Neural cell (in vitro differentiated cells): ENCODE measurements around the gene ITPR2. TPM values are rescaled to one million over a fixed set of nuclear protein-coding genes. Genes with fewer than 3 reads are reported as not detected.
"Not testable (repeated sequence)": the region's sequence is repeated elsewhere in the genome, so short reads cannot be mapped to it uniquely, and the experiment has no call there.

Experiments
- H2AFZ ChIP-seq: fragments of 200-600, 300-800 bp; sonication (generic), shearing (Covaris generic); 2 replicates; pipeline ENCODE4 v1.6.0; 2014; ENCODE audit warnings: low read depth, mild to moderate bottlenecking, antibody characterized with exemption, low read length, moderate library complexity
- H3F3A ChIP-seq: fragments of 200-600 bp; shearing (Covaris generic); 2 replicates; pipeline ENCODE4 v1.6.1; 2016; ENCODE audit warnings: mild to moderate bottlenecking, moderate library complexity, mixed read lengths, antibody characterized with exemption, low read length; ENCODE audit not compliant: insufficient read depth, poor library complexity, severe bottlenecking
- H3K27ac ChIP-seq: fragments of 200-600, 300-800 bp; sonication (generic), shearing (Covaris generic); 2 replicates; pipeline ENCODE4 v1.5.1; 2014; ENCODE audit warnings: mild to moderate bottlenecking, low read length, moderate library complexity
- H3K27me3 ChIP-seq: fragments of 300-800, 200-600 bp; sonication (generic), shearing (Covaris generic); 2 replicates; pipeline ENCODE4 v1.6.0; 2014; ENCODE audit warnings: mild to moderate bottlenecking, low read depth, low read length, moderate library complexity; ENCODE audit not compliant: insufficient read depth
- H3K36me3 ChIP-seq: fragments of 300-800, 200-600 bp; sonication (generic), shearing (Covaris generic); 2 replicates; pipeline ENCODE4 v1.5.1; 2014; ENCODE audit warnings: mild to moderate bottlenecking, antibody characterized with exemption, low read length, moderate library complexity; ENCODE audit not compliant: insufficient read depth
- H3K4me2 ChIP-seq: fragments of 300-800, 200-600 bp; sonication (generic), shearing (Covaris generic); 2 replicates; pipeline ENCODE4 v1.6.0; 2014; ENCODE audit warnings: mild to moderate bottlenecking, low read length
- H3K4me3 ChIP-seq: fragments of 300-800, 200-600 bp; sonication (generic), shearing (Covaris generic); 2 replicates; pipeline ENCODE4 v1.5.1; 2014; ENCODE audit warnings: mild to moderate bottlenecking, low read length, moderate library complexity
- H3K79me2 ChIP-seq: fragments of 200-600 bp; shearing (Covaris generic); replicated peaks from 2 replicates; pipeline ENCODE4 v1.6.0; 2014; ENCODE audit warnings: mild to moderate bottlenecking, low read length, moderate library complexity; ENCODE audit not compliant: insufficient read depth
- H3K9ac ChIP-seq: fragments of 300-800, 200-600 bp; sonication (generic), shearing (Covaris generic); 2 replicates; pipeline ENCODE4 v1.6.1; 2016; ENCODE audit warnings: mild to moderate bottlenecking, low read length, mixed read lengths
- H3K9me2 ChIP-seq: fragments of 200-600 bp; shearing (Covaris generic); 2 replicates; pipeline ENCODE4 v1.6.1; 2016; ENCODE audit warnings: mild to moderate bottlenecking, low read length, mixed read lengths; ENCODE audit not compliant: insufficient read depth
- H3K9me3 ChIP-seq: fragments of 200-600, 300-800 bp; sonication (generic), shearing (Covaris generic); 2 replicates; pipeline ENCODE4 v1.6.1; 2016; ENCODE audit warnings: mild to moderate bottlenecking, mixed run types, low read length, moderate library complexity, mixed read lengths
- H4K20me1 ChIP-seq: fragments of 200-600 bp; shearing (Covaris generic); 2 replicates; pipeline ENCODE4 v1.6.1; 2016; ENCODE audit warnings: mild to moderate bottlenecking, mixed run types; ENCODE audit not compliant: insufficient read depth
- CTCF ChIP-seq: fragments of 450-650 bp; IDR thresholded peaks from 2 replicates; pipeline ENCODE4 v1.5.1; 2014; ENCODE audit warnings: antibody characterized with exemption, mild to moderate bottlenecking, moderate library complexity; ENCODE audit not compliant: poor library complexity, severe bottlenecking
- EP300 ChIP-seq: fragments of 450-650 bp; conservative IDR thresholded peaks from 2 replicates; pipeline ENCODE4 v1.6.1; 2014; ENCODE audit warnings: antibody characterized with exemption, mild to moderate bottlenecking, moderate library complexity; ENCODE audit not compliant: poor library complexity, severe bottlenecking
- EZH2 ChIP-seq: fragments of 200-600, 300-800 bp; shearing (Covaris generic), sonication (generic); IDR thresholded peaks from 2 replicates; pipeline ENCODE4 v1.6.1; 2014; ENCODE audit warnings: antibody characterized with exemption, low read length, borderline replicate concordance, mild to moderate bottlenecking; ENCODE audit not compliant: insufficient read depth, poor library complexity, severe bottlenecking
- MXI1 ChIP-seq: fragments of 450-650 bp; conservative IDR thresholded peaks from 2 replicates; pipeline ENCODE4 v1.6.1; 2014; ENCODE audit warnings: antibody characterized with exemption, mild to moderate bottlenecking; ENCODE audit not compliant: poor library complexity, severe bottlenecking
- POLR2AphosphoS5 ChIP-seq: IDR thresholded peaks from 2 replicates; pipeline ENCODE4 v1.6.1; 2012
- RAD21 ChIP-seq: fragments of 450-650 bp; conservative IDR thresholded peaks from 2 replicates; pipeline ENCODE4 v1.6.1; 2014; ENCODE audit warnings: antibody characterized with exemption, mild to moderate bottlenecking, moderate library complexity
- REST ChIP-seq: IDR thresholded peaks from 2 replicates; pipeline ENCODE4 v1.6.1; 2012; ENCODE audit warnings: borderline replicate concordance
- SMC3 ChIP-seq: fragments of 450-650 bp; conservative IDR thresholded peaks from 2 replicates; pipeline ENCODE4 v1.6.1; 2014; ENCODE audit warnings: antibody characterized with exemption, mild to moderate bottlenecking, moderate library complexity; ENCODE audit not compliant: poor library complexity
- TAF1 ChIP-seq: IDR thresholded peaks from 2 replicates; pipeline ENCODE4 v1.6.1; 2012; ENCODE audit warnings: low read depth
- polyA plus RNA-seq: library from polyadenylated mRNA; depleted of rRNA; stranded (reverse); fragments of >200 nt; gene quantifications from 2 replicates; pipeline ENCODE4 v1.2.3, GENCODE V29; 2014

ITPR2 gene
- polyA plus RNA-seq, 1 donor from 2014 or later = 2.0 TPM

GRCh38 chr12:26608273-26608672, 224.7 kb downstream of the ITPR2 start:
- Histone ChIP-seq H3K27ac (no peak overlapping the region), H3K4me3 (no peak overlapping the region), H3K9me2 (no peaks in the 10 kb centered on the region), H2AFZ (no peak overlapping the region), H3K9ac (no peak overlapping the region), H3K4me2 (no peak overlapping the region), H3K36me3 (no peaks in the 10 kb centered on the region), H3K27me3 (no peaks in the 10 kb centered on the region), H4K20me1 (no peaks in the 10 kb centered on the region), H3F3A (no peaks in the 10 kb centered on the region), H3K79me2 (no peaks in the 10 kb centered on the region), H3K9me3 (no peaks in the 10 kb centered on the region)
- no peak for TF ChIP-seq REST
- no peak for TF ChIP-seq POLR2AphosphoS5
- no peak for TF ChIP-seq EZH2
- no peak for TF ChIP-seq EP300
- no peak for TF ChIP-seq SMC3
- TF ChIP-seq CTCF = no peak
- no peak for TF ChIP-seq RAD21
- TF ChIP-seq MXI1 = no peak
- TF ChIP-seq TAF1 = no peak

DNA sequence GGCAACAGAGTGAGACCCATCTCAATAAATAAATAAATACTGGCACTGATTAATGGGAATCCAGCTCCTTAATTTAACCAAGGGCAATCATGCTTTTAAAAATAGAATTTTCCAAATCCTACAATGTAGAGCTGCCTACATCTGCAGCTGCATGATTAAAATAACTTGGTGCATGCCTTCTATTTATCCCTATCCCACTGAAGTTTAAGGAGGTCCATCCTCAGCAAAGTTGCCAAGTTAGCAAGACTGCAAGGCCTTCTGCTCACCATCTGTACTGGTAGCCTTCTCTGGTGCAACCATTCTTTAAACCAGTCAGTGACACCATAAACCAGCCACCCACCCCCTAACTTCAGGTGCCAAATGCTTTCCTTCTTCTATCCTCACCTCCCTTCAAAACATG, 226.1 kb downstream of the ITPR2 start:
- Histone ChIP-seq H3K36me3 (no peaks in the 10 kb centered on the region), H2AFZ (no peak overlapping the region), H3K79me2 (no peaks in the 10 kb centered on the region), H3K4me3 (no peak overlapping the region), H3K9ac (no peak overlapping the region), H3K9me2 (no peaks in the 10 kb centered on the region), H4K20me1 (no peaks in the 10 kb centered on the region), H3K4me2 (no peak overlapping the region), H3K27me3 (no peaks in the 10 kb centered on the region), H3K27ac (no peak overlapping the region), H3F3A (no peaks in the 10 kb centered on the region), H3K9me3 (no peaks in the 10 kb centered on the region)
- no peak for TF ChIP-seq EP300

- H4K20me1 ChIP-seq, H3K9me3 ChIP-seq, H2AFZ ChIP-seq, H3K9me2 ChIP-seq, H3K4me3 ChIP-seq, H3K4me2 ChIP-seq, H3K36me3 ChIP-seq, H3K9ac ChIP-seq, H3F3A ChIP-seq, H3K27ac ChIP-seq, H3K27me3 ChIP-seq, H3K79me2 ChIP-seq: not testable (repeated sequence)
Observed at GRCh38 chr12:26604813-26605212, 228.2 kb downstream of the ITPR2 start.
